VCaP (cell line): Measurements from ENCODE around the gene IRAK3.
"Not testable (repeated sequence)": the region's sequence is repeated elsewhere in the genome, so short reads cannot be mapped to it uniquely, and the experiment has no call there.

ENCODE experiments used
- H3K27ac ChIP-seq: fragments of 450-650 bp; 2 replicates; pipeline ENCODE4 v1.5.1; 2017
- CTCF ChIP-seq: fragments of 450-650 bp; conservative IDR thresholded peaks from 2 replicates; pipeline ENCODE4 v1.5.1; 2017; ENCODE audit warnings: mild to moderate bottlenecking, moderate library complexity

Gene IRAK3

DNA sequence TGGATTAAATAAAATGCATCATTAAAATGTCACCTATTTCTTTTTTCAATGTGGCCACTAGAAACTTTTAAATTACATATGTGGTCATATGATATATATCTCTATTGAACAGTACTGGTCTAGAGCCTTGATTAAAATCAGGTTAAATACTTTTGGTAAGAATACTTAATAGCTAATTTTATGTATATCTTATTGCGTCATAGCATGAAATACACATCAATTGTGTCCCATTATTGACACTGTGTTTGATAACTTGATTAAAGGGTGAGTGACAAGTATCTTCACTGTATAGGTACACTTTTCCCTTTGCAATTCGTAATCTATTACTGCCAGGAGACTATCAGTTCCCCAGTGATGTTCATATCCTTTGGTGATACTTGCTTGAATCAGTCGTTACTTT, 108.9 kb downstream of the IRAK3 start:
- no peak for TF ChIP-seq CTCF
- no peak overlapping the region for H3K27ac ChIP-seq

DNA sequence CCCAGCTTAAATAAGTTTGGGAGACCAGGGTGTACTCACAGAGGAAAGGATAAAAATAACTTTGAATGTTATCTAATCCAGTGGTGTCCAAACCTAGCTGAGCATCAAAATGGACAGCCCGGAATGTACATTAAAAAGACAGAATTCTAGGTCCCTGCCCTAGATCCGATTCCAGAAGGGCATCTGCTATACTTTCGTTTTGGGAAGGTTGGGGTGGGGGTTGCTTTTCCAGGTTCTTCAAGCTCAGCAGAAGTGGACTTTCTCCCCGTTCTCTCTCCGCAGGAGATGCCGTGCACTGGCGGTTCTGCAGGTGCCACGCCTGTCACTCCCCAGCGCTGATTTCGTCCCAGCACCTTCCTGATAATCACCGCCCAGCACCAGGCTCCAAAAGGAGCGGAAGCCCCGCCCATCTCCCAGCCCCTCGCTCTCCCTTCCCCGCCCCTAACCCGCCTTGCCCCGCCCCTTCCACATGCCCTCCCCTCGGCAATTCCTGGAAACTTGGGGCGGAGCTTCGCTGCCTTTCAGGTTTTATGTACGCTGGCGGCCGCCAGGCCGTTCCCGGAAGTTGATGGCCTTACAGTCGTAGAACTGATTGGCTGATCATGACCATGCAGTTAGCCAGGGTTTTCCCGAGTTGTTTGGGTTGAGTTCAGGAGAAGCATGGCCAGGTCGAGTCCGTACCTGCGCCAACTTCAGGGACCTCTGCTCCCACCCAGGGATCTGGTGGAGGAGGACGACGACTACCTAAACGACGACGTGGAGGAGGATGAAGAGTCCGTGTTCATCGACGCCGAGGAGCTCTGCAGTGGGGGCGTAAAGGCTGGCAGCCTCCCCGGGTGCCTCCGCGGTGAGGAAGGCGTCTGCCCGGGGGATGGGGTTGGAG, 113.2 kb downstream of the IRAK3 start, which contains the start of gene HELB:
Gene HELB, plus strand, starts transcription at position 550 of the 883 bp plus-strand sequence. Its CDS starts 111 bp downstream, at position 661.
- peak within 1 kb of the TSS; percentile 58 for H3K27ac ChIP-seq
- TF ChIP-seq CTCF = no peak

GRCh38 chr12:66302827-66303169, 113.8 kb downstream of the IRAK3 start:
- H3K27ac ChIP-seq = peak overlapping the region; percentile 58
- TF ChIP-seq CTCF = no peak

- not testable (repeated sequence) for H3K27ac ChIP-seq
Measured at GRCh38 chr12:66303316-66303804, 114.3 kb downstream of the IRAK3 start.
